Rectal smooth muscle tissue (tissue), 1 donor: Measurements from ENCODE around the gene WARS2.
"Not testable (repeated sequence)": the region's sequence is repeated elsewhere in the genome, so short reads cannot be mapped to it uniquely, and the experiment has no call there.

ENCODE experiments used
- H3K27ac ChIP-seq: one replicate; pipeline ENCODE4 v1.7.0; 2013; ENCODE audit warnings: low read depth, low read length, inconsistent platforms
- H3K27me3 ChIP-seq: one replicate; pipeline ENCODE4 v1.7.0; 2013; ENCODE audit warnings: low read length; ENCODE audit not compliant: control insufficient read depth, insufficient read depth
- H3K36me3 ChIP-seq: one replicate; pipeline ENCODE4 v1.7.0; 2013; ENCODE audit warnings: low read length; ENCODE audit not compliant: control insufficient read depth, insufficient read depth
- H3K4me1 ChIP-seq: one replicate; pipeline ENCODE4 v1.7.0; 2013; ENCODE audit warnings: low read length; ENCODE audit not compliant: control insufficient read depth, insufficient read depth
- H3K4me3 ChIP-seq: one replicate; pipeline ENCODE4 v1.7.0; 2013; ENCODE audit warnings: low read length
- H3K9ac ChIP-seq: one replicate; pipeline ENCODE4 v1.7.0; 2013; ENCODE audit warnings: low read length

Gene WARS2

GRCh38 chr1:119159111-119159510, 18.7 kb upstream of the WARS2 start:
- Histone ChIP-seq H3K36me3 (peaks cover 11% of the 10 kb centered on the region), H3K4me1 (no peaks in the 10 kb centered on the region), H3K27ac (no peak overlapping the region), H3K9ac (no peak overlapping the region), H3K27me3 (no peaks in the 10 kb centered on the region), H3K4me3 (no peak overlapping the region)

- not testable (repeated sequence) for H3K4me3 ChIP-seq, H3K4me1 ChIP-seq, H3K36me3 ChIP-seq, H3K9ac ChIP-seq, H3K27ac ChIP-seq, H3K27me3 ChIP-seq
These were observed 16.3 kb upstream of the WARS2 start for GRCh38 chr1:119156761-119157160.

- not testable (repeated sequence) for H3K4me1 ChIP-seq, H3K9ac ChIP-seq, H3K27ac ChIP-seq, H3K27me3 ChIP-seq, H3K4me3 ChIP-seq, H3K36me3 ChIP-seq
These were observed 14.6 kb upstream of the WARS2 start for GRCh38 chr1:119155069-119155468.

GRCh38 chr1:119150150-119150549, 9.7 kb upstream of the WARS2 start:
- Histone ChIP-seq H3K27ac (no peak overlapping the region), H3K4me1 (no peaks in the 10 kb centered on the region), H3K9ac (no peak overlapping the region), H3K27me3 (no peaks in the 10 kb centered on the region), H3K36me3 (no peaks in the 10 kb centered on the region), H3K4me3 (no peak overlapping the region)

GRCh38 chr1:119147661-119148090, 7.2 kb upstream of the WARS2 start:
- no peaks in the 10 kb centered on the region for H3K4me1 ChIP-seq
- H3K27me3 ChIP-seq = no peaks in the 10 kb centered on the region
- no peak overlapping the region for H3K9ac ChIP-seq
- no peak overlapping the region for H3K4me3 ChIP-seq
- H3K27ac ChIP-seq = no peak overlapping the region
- no peaks in the 10 kb centered on the region for H3K36me3 ChIP-seq

- Histone ChIP-seq H3K9ac (no peak overlapping the region), H3K27ac (no peak overlapping the region), H3K27me3 (no peaks in the 10 kb centered on the region), H3K4me1 (no peaks in the 10 kb centered on the region), H3K4me3 (no peak overlapping the region), H3K36me3 (no peaks in the 10 kb centered on the region)
These were observed 6.0 kb upstream of the WARS2 start for GRCh38 chr1:119146466-119146865.

- Histone ChIP-seq H3K27ac (no peak overlapping the region), H3K36me3 (no peaks in the 10 kb centered on the region)
These were observed 4.4 kb upstream of the WARS2 start for GRCh38 chr1:119144813-119145212.

GRCh38 chr1:119143706-119144105, 3.3 kb upstream of the WARS2 start:
- Histone ChIP-seq H3K27me3 (no peaks in the 10 kb centered on the region), H3K27ac (no peak overlapping the region), H3K9ac (no peak overlapping the region)

More at GRCh38 chr1:119144813-119145212, 4.4 kb upstream of the WARS2 start:
- Histone ChIP-seq H3K27me3 (no peaks in the 10 kb centered on the region), H3K4me3 (no peak overlapping the region), H3K9ac (no peak overlapping the region), H3K4me1 (no peaks in the 10 kb centered on the region)

GRCh38 chr1:119141660-119142059, 1.2 kb upstream of the WARS2 start:
- Histone ChIP-seq H3K9ac (no peak overlapping the region), H3K27ac (no peak overlapping the region), H3K27me3 (no peaks in the 10 kb centered on the region), H3K4me1 (peaks cover 5% of the 10 kb centered on the region), H3K36me3 (no peaks in the 10 kb centered on the region), H3K4me3 (no peak overlapping the region)

More at GRCh38 chr1:119143706-119144105, 3.3 kb upstream of the WARS2 start:
- Histone ChIP-seq H3K4me1 (peaks cover 5% of the 10 kb centered on the region), H3K4me3 (no peak overlapping the region), H3K36me3 (no peaks in the 10 kb centered on the region)

- H3K36me3 ChIP-seq = no peaks in the 10 kb centered on the region
- no peaks in the 10 kb centered on the region for H3K27me3 ChIP-seq
- H3K4me1 ChIP-seq = peaks cover 5% of the 10 kb centered on the region
- H3K27ac ChIP-seq = peak overlapping the region; percentile 96
- peak overlapping the region; percentile 90 for H3K4me3 ChIP-seq
- H3K9ac ChIP-seq = peak overlapping the region; percentile 61
These were observed 569 bp upstream of the WARS2 start for GRCh38 chr1:119141020-119141424.

GRCh38 chr1:119139857-119140176, 636 bp downstream of the WARS2 start:
- Histone ChIP-seq H3K9ac (peak overlapping the region; percentile 77), H3K36me3 (no peaks in the 10 kb centered on the region), H3K4me3 (peak overlapping the region; percentile 90), H3K27me3 (no peaks in the 10 kb centered on the region), H3K4me1 (peaks cover 5% of the 10 kb centered on the region), H3K27ac (peak overlapping the region; percentile 96)

- Histone ChIP-seq H3K9ac (peak overlapping the region; percentile 77), H3K36me3 (no peaks in the 10 kb centered on the region), H3K4me1 (peaks cover 5% of the 10 kb centered on the region), H3K27me3 (no peaks in the 10 kb centered on the region), H3K4me3 (peak overlapping the region; percentile 90), H3K27ac (peak overlapping the region; percentile 96)
These were observed 1.1 kb downstream of the WARS2 start for GRCh38 chr1:119139403-119139802.

GRCh38 chr1:119136401-119136800, 4.1 kb downstream of the WARS2 start:
- Histone ChIP-seq H3K27ac (no peak overlapping the region), H3K27me3 (no peaks in the 10 kb centered on the region), H3K36me3 (no peaks in the 10 kb centered on the region), H3K9ac (no peak overlapping the region), H3K4me1 (peaks cover 5% of the 10 kb centered on the region), H3K4me3 (no peak overlapping the region)
